Choroid plexus epithelial cell (primary cell): ENCODE measurements around the gene SPATA12.

Source experiments
- DNase-seq: peaks from one replicate; pipeline ENCODE4 v3.0.0-alpha.2; 2010; ENCODE audit warnings: low read depth
- H3K4me3 ChIP-seq: 2 replicates; pipeline ENCODE4 v1.5.1; 2011; ENCODE audit warnings: low read depth, mild to moderate bottlenecking, control low read depth, low read length, moderate library complexity
- CTCF ChIP-seq: conservative IDR thresholded peaks from 2 replicates; pipeline ENCODE4 v1.5.1; 2011; ENCODE audit warnings: low read depth, mild to moderate bottlenecking, control low read depth, inconsistent platforms, low read length, moderate library complexity

The SPATA12 gene

GRCh38 chr3:57060089-57060821 lies at the start of gene SPATA12:
Gene SPATA12, plus strand, starts transcription at chr3:57060664. Its CDS starts 13,031 bp downstream, at chr3:57073695.
- H3K4me3 ChIP-seq = no peak within 1 kb of the TSS
- TF ChIP-seq CTCF = no peak

GRCh38 chr3:57011022-57011421 lies 49.4 kb upstream of the SPATA12 start:
- no peak for TF ChIP-seq CTCF
- DNase-seq = peak; percentile 13
- no peak overlapping the region for H3K4me3 ChIP-seq

More at GRCh38 chr3:57060089-57060821, at the start of gene SPATA12:
- DNase-seq = peak; percentile 83

- no peak for DNase-seq
- no peak overlapping the region for H3K4me3 ChIP-seq
- TF ChIP-seq CTCF = no peak
Measured at GRCh38 chr3:57012847-57013246, 47.6 kb upstream of the SPATA12 start.

GRCh38 chr3:57015350-57015729 lies 45.1 kb upstream of the SPATA12 start:
- no peak for TF ChIP-seq CTCF
- no peak for DNase-seq
- no peak overlapping the region for H3K4me3 ChIP-seq

- TF ChIP-seq CTCF = no peak
- no peak for DNase-seq
- H3K4me3 ChIP-seq = no peak overlapping the region
Measured at GRCh38 chr3:57015912-57016311, 44.6 kb upstream of the SPATA12 start.

- TF ChIP-seq CTCF = no peak
- peak; percentile 13 for DNase-seq
- no peak overlapping the region for H3K4me3 ChIP-seq
Measured at GRCh38 chr3:57017459-57017845, 43.0 kb upstream of the SPATA12 start.

GRCh38 chr3:57018246-57018645 lies 42.2 kb upstream of the SPATA12 start:
- TF ChIP-seq CTCF = no peak
- no peak overlapping the region for H3K4me3 ChIP-seq
- no peak for DNase-seq
